ENCODE data around the gene PLAC1.

PLAC1 gene

GRCh38 chrX:134551376-134552048 is 106.8 kb downstream of the PLAC1 start:
- DNase-seq (ENCODE audit: low read depth), result peak; percentile 73
- H3K4me3 ChIP-seq (ENCODE audit: low read depth, low read length), result peak overlapping the region; percentile 78

GRCh38 chrX:134548257-134549201 is 109.7 kb downstream of the PLAC1 start:
- DNase-seq (ENCODE audit: low read depth), result no peak

More at GRCh38 chrX:134551376-134552048, 106.8 kb downstream of the PLAC1 start:
- TF ChIP-seq CTCF (conservative IDR thresholded peaks at IDR 0.05; ENCODE audit: low read depth, low read length), result no peak

GRCh38 chrX:134547047-134547679 is 111.1 kb downstream of the PLAC1 start:
- peak; percentile 53 for DNase-seq (ENCODE audit: low read depth)
- peak overlapping the region; percentile 78 for H3K4me3 ChIP-seq (ENCODE audit: low read depth, low read length)

More at GRCh38 chrX:134548257-134549201, 109.7 kb downstream of the PLAC1 start:
- TF ChIP-seq CTCF (conservative IDR thresholded peaks at IDR 0.05; ENCODE audit: low read depth, low read length), result no peak
- H3K4me3 ChIP-seq (ENCODE audit: low read depth, low read length), result peak overlapping the region; percentile 78

GRCh38 chrX:134546187-134546586 is 112.1 kb downstream of the PLAC1 start:
- no peak for DNase-seq (ENCODE audit: low read depth)
- peak overlapping the region; percentile 30 for H3K4me3 ChIP-seq (ENCODE audit: low read depth, low read length)

More at GRCh38 chrX:134547047-134547679, 111.1 kb downstream of the PLAC1 start:
- no peak for TF ChIP-seq CTCF (conservative IDR thresholded peaks at IDR 0.05; ENCODE audit: low read depth, low read length)

GRCh38 chrX:134545510-134545909 is 112.8 kb downstream of the PLAC1 start:
- TF ChIP-seq CTCF (conservative IDR thresholded peaks at IDR 0.05; ENCODE audit: low read depth, low read length), result no peak
- no peak for DNase-seq (ENCODE audit: low read depth)
- H3K4me3 ChIP-seq (ENCODE audit: low read depth, low read length), result no peak overlapping the region

More at GRCh38 chrX:134546187-134546586, 112.1 kb downstream of the PLAC1 start:
- TF ChIP-seq CTCF (conservative IDR thresholded peaks at IDR 0.05; ENCODE audit: low read depth, low read length), result no peak

GRCh38 chrX:134544513-134545151 is 113.6 kb downstream of the PLAC1 start:
- H3K4me3 ChIP-seq (ENCODE audit: low read depth, low read length), result peak overlapping the region; percentile 46
- no peak for DNase-seq (ENCODE audit: low read depth)
- TF ChIP-seq CTCF (conservative IDR thresholded peaks at IDR 0.05; ENCODE audit: low read depth, low read length), result no peak

Data from choroid plexus epithelial cell (primary cell).